Natural killer cell (primary cell): ENCODE data around the gene KAZN. TPM values are rescaled to one million over a fixed set of nuclear protein-coding genes. Genes with fewer than 3 reads are reported as not detected.

ENCODE experiments used
- ATAC-seq, 3 donors: fragments of 150-1000 bp in 2 of 3; fragments of 200-7000 bp in 1 of 3; cut with Tn5 transposase; 1 replicate in 1 of 3; 2 replicates in 2 of 3; pipeline ENCODE4 v1.10.0; 2021; ENCODE audit warnings: mild to moderate bottlenecking in 2 of 3, moderate library complexity in 2 of 3
- DNase-seq, 2 donors: peaks; one replicate each; pipeline versions ENCODE4 v3.0.0 to v3.0.0-alpha.2; 2013 to 2021; ENCODE audit warnings: mixed read lengths in 1 of 2
- H3K27ac ChIP-seq: one replicate; pipeline ENCODE4 v1.5.1; 2013; ENCODE audit warnings: mild to moderate bottlenecking, low read length
- H3K27me3 ChIP-seq: one replicate; pipeline ENCODE4 v1.6.1; 2013; ENCODE audit warnings: low read length; ENCODE audit not compliant: control insufficient read depth, insufficient read depth
- H3K36me3 ChIP-seq: one replicate; pipeline ENCODE4 v1.6.1; 2013; ENCODE audit warnings: low read length; ENCODE audit not compliant: control insufficient read depth, insufficient read depth
- H3K4me1 ChIP-seq: one replicate; pipeline ENCODE4 v1.6.1; 2013; ENCODE audit warnings: low read length; ENCODE audit not compliant: control insufficient read depth, insufficient read depth
- H3K4me3 ChIP-seq: one replicate; pipeline ENCODE4 v1.5.1; 2013; ENCODE audit warnings: low read length
- H3K9me3 ChIP-seq: one replicate; pipeline ENCODE4 v1.6.1; 2013; ENCODE audit warnings: low read length; ENCODE audit not compliant: control insufficient read depth, insufficient read depth
- H3K27ac Mint-ChIP-seq, 2 donors: one replicate each; pipeline ENCODE4 v1.8.0; 2022; ENCODE audit warnings: mild to moderate bottlenecking in 2 of 2, mixed read lengths in 2 of 2, moderate library complexity in 1 of 2
- H3K27me3 Mint-ChIP-seq, 2 donors: one replicate each; pipeline ENCODE4 v1.8.0; 2022; ENCODE audit warnings: low read depth in 2 of 2, mixed read lengths in 2 of 2
- H3K36me3 Mint-ChIP-seq: one replicate; pipeline ENCODE4 v1.8.0; 2022; ENCODE audit warnings: mixed read lengths
- H3K4me1 Mint-ChIP-seq, 2 donors: one replicate each; pipeline ENCODE4 v1.8.0; 2022; ENCODE audit warnings: mixed read lengths in 2 of 2
- H3K4me3 Mint-ChIP-seq: one replicate; pipeline ENCODE4 v1.8.0; 2022; ENCODE audit warnings: mild to moderate bottlenecking, moderate library complexity, mixed read lengths
- H3K9me3 Mint-ChIP-seq, 2 donors: one replicate each; pipeline ENCODE4 v1.8.0; 2022; ENCODE audit warnings: mixed read lengths in 2 of 2
- CTCF ChIP-seq: fragments of 200-600 bp; IDR thresholded peaks from one replicate; pipeline ENCODE4 v1.8.0; 2022; ENCODE audit warnings: antibody characterized with exemption
- WGBS: methylation state at CpG from one replicate; pipeline ENCODE4 v1.1.7; 2013; ENCODE audit warnings: missing lambda C conversion rate; ENCODE audit not compliant: insufficient coverage; 5-methylcytosine and 5-hydroxymethylcytosine counted together
- intact Hi-C: fragments of 100-400 bp; cut with micrococcal nuclease; formaldehyde crosslinking; loops from one replicate; pipeline ENCODE4 v1.14.2; 2022
- total RNA-seq, 4 donors: library from RNA; stranded (reverse); fragments of 120-200 nt in 1 of 4; gene quantifications; one replicate each; pipeline versions ENCODE4 v1.2.3 to v1.2.4, GENCODE V29; 2013 to 2022

The KAZN gene
- total RNA-seq, 3 donors from 2014 or later (not counting 1 experiment from before 2014, with no cell fraction given): 1.2 to 2.0 (median 1.7) TPM

- no peak overlapping the region for H3K4me3 ChIP-seq
- H3K9me3 ChIP-seq: no peaks in the 10 kb centered on the region
- peaks cover 6 to 7% of the 10 kb centered on the region in 2 donors for H3K27me3 Mint-ChIP-seq
- WGBS: 41% methylated on average over 11 of the region's 11 CpGs
- no peaks in the 10 kb centered on the region for H3K9me3 Mint-ChIP-seq
- H3K36me3 Mint-ChIP-seq: no peaks in the 10 kb centered on the region
- H3K4me1 Mint-ChIP-seq: no peaks in the 10 kb centered on the region
- H3K4me1 ChIP-seq: no peaks in the 10 kb centered on the region
- ATAC-seq (no peak), DNase-seq (no peak)
- intact Hi-C loops: no loop called here
- H3K27ac ChIP-seq: no peak overlapping the region
- H3K4me3 Mint-ChIP-seq: no peak overlapping the region
- TF ChIP-seq CTCF: no peak
- no peaks in the 10 kb centered on the region for H3K27me3 ChIP-seq
- H3K36me3 ChIP-seq: no peaks in the 10 kb centered on the region
- no peak overlapping the region for H3K27ac Mint-ChIP-seq
These were observed 277.3 kb downstream of the KAZN start for GRCh38 chr1:14875524-14876509.

- Mint-ChIP-seq H3K27me3 (peaks cover 5 to 6% of the 10 kb centered on the region in 2 donors), H3K27ac (no peak overlapping the region), H3K9me3 (no peaks in the 10 kb centered on the region), H3K4me1 (no peaks in the 10 kb centered on the region), H3K4me3 (no peak overlapping the region), H3K36me3 (no peaks in the 10 kb centered on the region)
- TF ChIP-seq CTCF: no peak
- Histone ChIP-seq H3K27ac (no peak overlapping the region), H3K4me1 (no peaks in the 10 kb centered on the region), H3K9me3 (no peaks in the 10 kb centered on the region), H3K36me3 (no peaks in the 10 kb centered on the region), H3K27me3 (no peaks in the 10 kb centered on the region), H3K4me3 (no peak overlapping the region)
- intact Hi-C loops: no loop called here
- WGBS: 96% methylated on average over 1 of the region's 1 CpG
- DNase-seq (no peak), ATAC-seq (no peak)
These were observed 278.3 kb downstream of the KAZN start for GRCh38 chr1:14876747-14877146.

GRCh38 chr1:14877224-14877623 is 278.7 kb downstream of the KAZN start:
- intact Hi-C loops: no loop called here
- H3K4me1 ChIP-seq: no peaks in the 10 kb centered on the region
- H3K27ac Mint-ChIP-seq: no peak overlapping the region
- H3K4me1 Mint-ChIP-seq: no peaks in the 10 kb centered on the region
- H3K27me3 ChIP-seq: no peaks in the 10 kb centered on the region
- H3K4me3 Mint-ChIP-seq: no peak overlapping the region
- peaks cover 6 to 9% of the 10 kb centered on the region in 2 donors for H3K27me3 Mint-ChIP-seq
- H3K9me3 ChIP-seq: no peaks in the 10 kb centered on the region
- no peaks in the 10 kb centered on the region for H3K36me3 Mint-ChIP-seq
- H3K4me3 ChIP-seq: no peak overlapping the region
- ATAC-seq (no peak), DNase-seq (no peak)
- WGBS: 90% methylated on average over 3 of the region's 3 CpGs
- no peak overlapping the region for H3K27ac ChIP-seq
- TF ChIP-seq CTCF: no peak
- no peaks in the 10 kb centered on the region for H3K36me3 ChIP-seq
- H3K9me3 Mint-ChIP-seq: no peaks in the 10 kb centered on the region
